Measurements from ENCODE around the gene G6PC3.

DNA sequence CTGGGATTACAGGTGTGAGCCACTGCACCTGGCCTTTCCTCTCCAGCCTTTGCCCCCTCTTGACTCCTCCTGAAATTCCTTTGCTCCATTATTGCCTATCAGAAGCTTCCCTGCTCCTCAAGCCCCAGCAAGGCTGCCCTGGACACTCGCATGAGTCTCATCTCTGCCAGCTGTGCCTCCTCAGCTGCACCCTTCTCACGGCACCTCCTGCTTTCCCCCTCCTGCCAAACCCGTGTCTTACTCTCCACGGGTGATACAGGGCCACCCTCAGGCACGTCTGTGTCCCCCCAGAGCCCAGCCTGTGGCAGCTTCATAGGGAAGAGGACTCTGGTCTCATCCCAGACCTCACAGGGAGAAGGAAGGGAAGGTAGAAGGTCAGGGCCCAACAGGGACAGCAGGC lies 15.4 kb downstream of the G6PC3 start:
- TF ChIP-seq ZNF565 (CRISPR knock-in tag; conservative IDR thresholded peaks at IDR 0.05; ENCODE audit: low read depth) (no peak), ZNF8 (CRISPR knock-in tag; IDR thresholded peaks at IDR 0.05) (no peak), BACH2 (CRISPR knock-in tag; IDR thresholded peaks at IDR 0.05; ENCODE audit: borderline replicate concordance) (no peak), ARNTL (CRISPR knock-in tag; IDR thresholded peaks at IDR 0.05; ENCODE audit: borderline replicate concordance, low read depth) (no peak), CSDC2 (CRISPR knock-in tag; IDR thresholded peaks at IDR 0.05) (no peak), ZNF70 (CRISPR knock-in tag; IDR thresholded peaks at IDR 0.05) (no peak), ZFP30 (CRISPR knock-in tag; IDR thresholded peaks at IDR 0.05) (no peak)
- TF ChIP-seq, protein P1, sequence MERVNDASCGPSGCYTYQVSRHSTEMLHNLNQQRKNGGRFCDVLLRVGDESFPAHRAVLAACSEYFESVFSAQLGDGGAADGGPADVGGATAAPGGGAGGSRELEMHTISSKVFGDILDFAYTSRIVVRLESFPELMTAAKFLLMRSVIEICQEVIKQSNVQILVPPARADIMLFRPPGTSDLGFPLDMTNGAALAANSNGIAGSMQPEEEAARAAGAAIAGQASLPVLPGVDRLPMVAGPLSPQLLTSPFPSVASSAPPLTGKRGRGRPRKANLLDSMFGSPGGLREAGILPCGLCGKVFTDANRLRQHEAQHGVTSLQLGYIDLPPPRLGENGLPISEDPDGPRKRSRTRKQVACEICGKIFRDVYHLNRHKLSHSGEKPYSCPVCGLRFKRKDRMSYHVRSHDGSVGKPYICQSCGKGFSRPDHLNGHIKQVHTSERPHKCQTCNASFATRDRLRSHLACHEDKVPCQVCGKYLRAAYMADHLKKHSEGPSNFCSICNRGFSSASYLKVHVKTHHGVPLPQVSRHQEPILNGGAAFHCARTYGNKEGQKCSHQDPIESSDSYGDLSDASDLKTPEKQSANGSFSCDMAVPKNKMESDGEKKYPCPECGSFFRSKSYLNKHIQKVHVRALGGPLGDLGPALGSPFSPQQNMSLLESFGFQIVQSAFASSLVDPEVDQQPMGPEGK (CRISPR knock-in tag; IDR thresholded peaks at IDR 0.05; ENCODE audit: borderline replicate concordance): no peak
- TF ChIP-seq, protein P2, sequence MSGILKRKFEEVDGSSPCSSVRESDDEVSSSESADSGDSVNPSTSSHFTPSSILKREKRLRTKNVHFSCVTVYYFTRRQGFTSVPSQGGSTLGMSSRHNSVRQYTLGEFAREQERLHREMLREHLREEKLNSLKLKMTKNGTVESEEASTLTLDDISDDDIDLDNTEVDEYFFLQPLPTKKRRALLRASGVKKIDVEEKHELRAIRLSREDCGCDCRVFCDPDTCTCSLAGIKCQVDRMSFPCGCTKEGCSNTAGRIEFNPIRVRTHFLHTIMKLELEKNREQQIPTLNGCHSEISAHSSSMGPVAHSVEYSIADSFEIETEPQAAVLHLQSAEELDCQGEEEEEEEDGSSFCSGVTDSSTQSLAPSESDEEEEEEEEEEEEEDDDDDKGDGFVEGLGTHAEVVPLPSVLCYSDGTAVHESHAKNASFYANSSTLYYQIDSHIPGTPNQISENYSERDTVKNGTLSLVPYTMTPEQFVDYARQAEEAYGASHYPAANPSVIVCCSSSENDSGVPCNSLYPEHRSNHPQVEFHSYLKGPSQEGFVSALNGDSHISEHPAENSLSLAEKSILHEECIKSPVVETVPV (CRISPR knock-in tag; IDR thresholded peaks at IDR 0.05): no peak

Measured in SK-N-SH treated with all-trans-retinoic acid at 6 μM for 48 hours (cell line).